G401 (cell line): ENCODE data around the gene OR2AT4. TPM values are rescaled to one million over a fixed set of nuclear protein-coding genes. Genes with fewer than 3 reads are reported as not detected.
"Not testable (repeated sequence)": the region's sequence is repeated elsewhere in the genome, so short reads cannot be mapped to it uniquely, and the experiment has no call there.

Experiments
- DNase-seq: peaks from one replicate; pipeline ENCODE4 v3.0.0-alpha.2; 2015; ENCODE audit warnings: low spot score
- in situ Hi-C: cut with HindIII; loops from 2 replicates; pipeline ENCODE4 v1.10.0; 2016; ENCODE audit warnings: low sequenced_read_pairs, mixed read lengths
- total RNA-seq: library from RNA; depleted of rRNA; stranded (reverse); fragments of >200 nt; shearing (Covaris generic); gene quantifications from 2 replicates; pipeline ENCODE4 v1.2.3, GENCODE V29; 2014

OR2AT4 gene
- total RNA-seq, 1 experiment from 2014 or later, result not detected

- in situ Hi-C loops, result no loop called here
- no peak for DNase-seq
Measured at GRCh38 chr11:75076671-75077070, 20.0 kb downstream of the OR2AT4 start.

DNA sequence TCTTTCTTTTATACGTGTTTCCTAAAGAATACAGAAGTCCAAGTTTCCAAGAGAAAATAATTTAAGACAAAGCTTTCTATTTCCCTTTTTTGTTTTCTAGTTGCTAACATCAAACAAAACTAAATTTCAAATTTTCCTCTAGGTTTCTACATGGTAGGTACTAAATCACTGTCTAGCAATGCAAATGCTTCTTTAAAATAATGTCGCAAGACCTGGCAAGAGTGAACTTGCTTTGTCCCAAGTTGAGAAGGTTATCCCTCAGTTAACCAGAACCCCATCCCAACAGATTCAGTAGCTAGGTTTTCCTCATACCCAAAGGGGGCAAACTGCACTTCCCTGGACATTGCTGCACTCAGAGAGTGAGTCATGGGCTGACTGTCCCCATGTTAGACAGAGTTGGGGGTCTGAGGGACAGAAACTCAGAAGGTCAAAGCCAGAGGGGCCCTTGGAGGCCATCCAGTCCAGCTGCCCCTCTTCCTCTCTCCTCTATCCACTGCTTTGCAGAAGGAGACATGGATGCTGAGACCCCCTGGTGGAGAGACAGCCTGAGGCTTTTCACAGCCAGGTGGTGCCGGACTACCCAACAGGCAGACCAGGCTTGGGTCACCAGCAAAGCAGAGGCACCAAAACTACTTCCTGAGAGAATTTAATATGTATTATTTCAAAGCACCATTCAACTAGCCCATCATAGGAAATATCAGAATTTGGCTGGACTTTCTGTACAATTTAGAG, 23.1 kb downstream of the OR2AT4 start:
- no peak for DNase-seq
- in situ Hi-C loops, result no loop called here

GRCh38 chr11:75072582-75072981, 24.1 kb downstream of the OR2AT4 start:
- in situ Hi-C loops, result no loop called here

DNA sequence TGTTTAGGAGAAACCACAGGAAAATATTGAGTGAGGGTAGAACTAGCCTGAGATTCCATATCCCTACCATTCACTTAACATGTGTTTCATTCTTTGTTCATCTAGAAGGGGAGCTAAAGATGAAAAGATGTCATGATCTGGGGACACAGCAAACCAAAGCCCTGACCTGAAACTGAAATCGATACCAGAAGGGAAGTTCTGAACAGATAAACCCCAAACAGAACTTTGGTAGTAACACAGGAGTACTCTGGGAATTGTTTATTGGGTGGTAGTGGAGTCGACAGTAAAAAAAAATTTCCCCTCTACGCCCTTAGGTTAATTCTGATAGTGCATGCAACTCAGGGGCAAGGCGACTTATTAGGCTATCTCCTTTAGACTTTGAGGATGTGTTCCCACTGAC, 27.2 kb downstream of the OR2AT4 start:
- in situ Hi-C loops, result no loop called here
- no peak for DNase-seq

More at GRCh38 chr11:75072582-75072981, 24.1 kb downstream of the OR2AT4 start:
- DNase-seq, result no peak

DNA sequence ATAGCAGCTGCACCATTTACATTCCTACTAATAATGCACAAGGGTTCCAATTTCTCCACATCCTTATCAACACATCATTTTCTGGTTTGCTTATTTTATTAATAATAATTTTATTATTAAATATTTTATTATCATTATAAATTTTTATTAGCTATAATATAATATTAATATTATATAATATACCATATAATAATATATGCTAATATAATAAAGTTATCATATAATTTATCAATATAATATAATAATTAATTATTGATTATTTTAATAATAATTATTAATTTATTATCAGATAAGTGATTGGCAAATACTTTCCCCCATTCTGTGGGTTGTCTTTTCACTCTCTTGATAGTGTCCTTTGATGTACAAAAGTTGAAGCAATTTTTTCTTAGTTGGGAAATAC, 27.7 kb downstream of the OR2AT4 start:
- DNase-seq, result no peak
- in situ Hi-C loops, result no loop called here

GRCh38 chr11:75068559-75068958, 28.1 kb downstream of the OR2AT4 start:
- in situ Hi-C loops, result no loop called here
- no peak for DNase-seq

- DNase-seq, result no peak
- in situ Hi-C loops, result no loop called here
Measured at GRCh38 chr11:75066061-75066460, 30.6 kb downstream of the OR2AT4 start.

DNA sequence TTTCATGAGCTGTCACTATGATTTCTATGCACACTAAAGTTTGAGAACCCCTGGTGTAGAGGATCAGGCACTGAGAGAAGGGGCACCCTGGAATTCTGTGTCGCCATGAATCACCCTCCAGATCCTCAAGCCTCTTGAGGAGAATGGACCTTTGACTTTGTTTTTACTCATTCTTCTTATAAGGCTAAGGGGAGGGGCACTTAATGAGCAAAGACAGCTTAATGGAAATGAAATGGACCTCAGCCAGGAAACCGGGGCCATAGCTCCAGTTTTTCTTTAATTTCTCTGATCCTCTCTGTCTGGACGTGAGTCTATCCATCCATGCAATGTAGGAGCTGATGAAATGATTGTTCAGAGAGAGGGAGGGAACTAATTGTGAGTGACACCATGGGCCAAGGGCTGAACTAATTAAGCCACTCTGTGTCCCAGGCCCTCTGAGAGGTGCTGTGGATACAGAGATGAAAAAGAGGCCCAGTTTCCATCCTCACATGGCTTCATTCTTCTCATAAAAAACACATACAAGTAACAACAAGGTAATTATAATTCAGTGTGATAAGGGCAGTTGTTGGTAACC, 32.8 kb downstream of the OR2AT4 start:
- in situ Hi-C loops, result no loop called here

GRCh38 chr11:75059299-75059698, 37.4 kb downstream of the OR2AT4 start:
- in situ Hi-C loops, result no loop called here
- DNase-seq, result no peak

More for the DNA sequence above, 32.8 kb downstream of the OR2AT4 start:
- DNase-seq, result no peak

DNA sequence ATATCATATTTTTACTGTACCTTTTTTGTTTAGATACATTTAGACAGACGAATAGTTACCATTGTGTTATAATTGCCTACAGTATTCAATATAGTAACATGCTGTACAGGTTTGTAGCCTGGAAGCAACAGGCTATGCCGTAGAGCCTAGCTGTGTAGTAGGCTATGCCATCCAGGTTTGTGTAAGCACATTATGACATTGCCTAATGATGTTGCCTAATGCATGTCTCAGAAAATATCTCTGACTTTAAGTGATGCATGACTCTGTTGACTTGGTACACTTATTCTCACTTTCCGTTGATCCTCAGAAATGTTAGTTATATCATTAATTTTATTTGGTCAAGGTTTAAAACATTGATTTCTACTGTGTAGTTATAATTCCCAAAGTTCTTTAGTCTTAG, 39.9 kb downstream of the OR2AT4 start:
- no peak for DNase-seq
- in situ Hi-C loops, result no loop called here

GRCh38 chr11:75055511-75055910, 41.2 kb downstream of the OR2AT4 start:
- in situ Hi-C loops, result no loop called here
- DNase-seq, result no peak

DNA sequence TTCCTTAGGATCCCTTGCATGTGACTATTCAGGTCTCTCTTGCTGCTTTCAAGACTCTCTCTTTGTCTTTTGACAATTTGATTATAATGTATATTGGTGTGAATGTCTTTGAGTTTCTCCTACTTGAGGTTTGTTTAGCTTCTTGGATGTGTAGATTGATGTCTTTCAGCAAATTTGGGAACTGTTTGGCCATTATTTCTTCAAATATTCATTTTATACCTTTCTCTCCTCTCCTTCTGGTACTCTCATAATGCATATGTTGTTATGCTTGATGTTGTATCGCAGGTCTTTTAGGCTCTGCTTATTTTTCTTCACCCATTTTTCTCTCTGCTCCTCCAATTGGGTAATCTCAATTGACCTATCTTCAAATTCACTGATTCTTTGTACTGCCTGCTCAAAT, 44.2 kb downstream of the OR2AT4 start:
- DNase-seq, result no peak
- in situ Hi-C loops, result no loop called here

DNA sequence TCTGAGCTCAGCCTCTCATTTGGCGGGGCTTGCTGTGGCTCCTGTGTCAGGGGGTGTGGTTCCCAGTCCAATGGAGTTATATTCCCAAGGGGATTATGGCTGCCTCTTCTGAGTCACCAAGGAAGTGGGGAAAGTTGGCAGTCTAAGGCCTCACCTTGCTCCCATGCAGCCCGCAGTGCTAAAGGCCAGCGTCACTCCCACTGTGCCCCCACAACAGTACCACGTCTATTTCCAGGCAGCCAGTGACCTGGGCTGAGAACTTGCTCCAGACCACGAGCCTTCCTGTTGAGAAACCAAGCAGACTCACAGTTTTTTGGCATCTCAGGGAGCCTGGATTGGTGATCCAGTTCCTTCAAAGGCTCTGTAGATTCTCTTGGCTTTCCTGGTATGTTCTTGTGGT, 45.6 kb downstream of the OR2AT4 start:
- no peak for DNase-seq
- in situ Hi-C loops, result no loop called here

- in situ Hi-C loops, result no loop called here
- DNase-seq, result no peak
Measured at GRCh38 chr11:75050516-75050915, 46.2 kb downstream of the OR2AT4 start.

- in situ Hi-C loops, DNase-seq: not testable (repeated sequence)
Measured at GRCh38 chr11:75049501-75050266, 47.0 kb downstream of the OR2AT4 start.

GRCh38 chr11:75047191-75047590, 49.5 kb downstream of the OR2AT4 start:
- in situ Hi-C loops, result no loop called here
- no peak for DNase-seq

DNA sequence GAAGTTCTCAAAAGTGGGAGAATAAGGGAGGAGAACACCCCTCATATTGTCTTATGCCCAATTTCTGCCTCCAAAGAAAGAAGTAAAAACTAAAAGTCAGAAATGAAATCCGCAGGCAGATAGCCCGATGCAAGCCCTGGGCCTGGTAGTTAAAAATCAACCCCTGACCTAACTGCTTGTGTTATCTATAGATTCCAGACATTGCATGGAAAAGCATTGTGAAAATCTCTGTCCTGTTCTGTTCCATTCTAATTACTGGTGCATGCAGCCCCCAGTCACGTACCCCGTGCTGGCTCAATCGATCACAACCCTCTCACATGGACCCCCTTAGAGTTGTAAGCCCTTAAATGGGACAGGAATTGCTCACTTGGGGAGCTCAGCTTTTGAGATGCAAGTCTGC, 50.0 kb downstream of the OR2AT4 start:
- DNase-seq, in situ Hi-C loops: not testable (repeated sequence)

GRCh38 chr11:75044381-75045170, 52.1 kb downstream of the OR2AT4 start:
- DNase-seq, in situ Hi-C loops: not testable (repeated sequence)

DNA sequence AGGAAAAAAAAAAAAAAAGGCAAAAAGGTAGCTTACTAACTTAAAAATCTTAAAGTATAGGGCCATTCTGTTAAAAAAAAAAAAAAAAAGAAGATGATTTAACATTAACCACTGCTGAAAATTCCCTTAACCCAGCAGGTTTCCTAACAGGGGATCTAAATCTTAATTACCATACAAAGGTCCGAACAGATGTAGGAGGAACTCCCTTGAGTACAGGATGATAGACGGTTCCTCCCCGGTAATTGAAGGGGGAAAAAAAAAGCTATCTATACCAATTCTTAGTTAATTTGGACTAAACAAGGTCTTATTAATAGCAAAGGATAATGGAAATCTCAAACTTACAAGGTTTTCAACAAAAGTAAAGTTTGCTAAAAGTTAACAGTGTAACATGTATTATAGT, 54.9 kb downstream of the OR2AT4 start:
- DNase-seq, in situ Hi-C loops: not testable (repeated sequence)
